GM21825 (cell line): ENCODE data around the gene KASH5.

Experiments
- ATAC-seq: cut with Tn5 transposase; IDR thresholded peaks from one replicate; pipeline ENCODE4 v1.9.1; 2021; ENCODE audit warnings: mild to moderate bottlenecking, moderate library complexity; ENCODE audit not compliant: unreplicated experiment

Gene KASH5

GRCh38 chr19:49421039-49421877, 33.2 kb downstream of the KASH5 start:
- ATAC-seq: no peak

GRCh38 chr19:49421878-49422202, 33.8 kb downstream of the KASH5 start:
- no peak for ATAC-seq

- no peak for ATAC-seq
These were observed 34.5 kb downstream of the KASH5 start for GRCh38 chr19:49422407-49423070.

GRCh38 chr19:49423071-49423984, 35.3 kb downstream of the KASH5 start, which contains the start of gene PTH2:
Gene PTH2, minus strand, starts transcription at chr19:49423441. Its CDS starts 102 bp downstream, at chr19:49423339.
- no peak for ATAC-seq

GRCh38 chr19:49423985-49424303, 35.9 kb downstream of the KASH5 start:
- ATAC-seq: no peak

- ATAC-seq: no peak
These were observed 37.1 kb downstream of the KASH5 start, which contains the start of gene GFY for GRCh38 chr19:49425178-49425577. Gene GFY, plus strand, starts transcription at chr19:49425388. Its CDS starts 1,043 bp downstream, at chr19:49426431.

- ATAC-seq: no peak
These were observed 38.0 kb downstream of the KASH5 start for GRCh38 chr19:49425922-49426592.

GRCh38 chr19:49427339-49427738, 39.3 kb downstream of the KASH5 start:
- no peak for ATAC-seq

- ATAC-seq: no peak
These were observed 40.0 kb downstream of the KASH5 start for GRCh38 chr19:49427855-49428546.

- no peak for ATAC-seq
These were observed 40.8 kb downstream of the KASH5 start for GRCh38 chr19:49428547-49429451.

- no peak for ATAC-seq
These were observed 42.2 kb downstream of the KASH5 start for GRCh38 chr19:49430172-49430677.

GRCh38 chr19:49430678-49431329, 42.8 kb downstream of the KASH5 start:
- ATAC-seq: no peak

GRCh38 chr19:49431330-49431749, 43.3 kb downstream of the KASH5 start:
- ATAC-seq: no peak

- no peak for ATAC-seq
These were observed 44.4 kb downstream of the KASH5 start for GRCh38 chr19:49432141-49433073.

GRCh38 chr19:49433240-49433901, 45.3 kb downstream of the KASH5 start:
- no peak for ATAC-seq

GRCh38 chr19:49434907-49435583, 47.0 kb downstream of the KASH5 start:
- no peak for ATAC-seq
